ENCODE data around the gene LRFN2. TPM values are rescaled to one million over a fixed set of nuclear protein-coding genes. Genes with fewer than 3 reads are reported as not detected.

The LRFN2 gene
- total RNA-seq, 1 experiment from 2014 or later = not detected

GRCh38 chr6:40438246-40438887, 148.8 kb downstream of the LRFN2 start:
- DNase-seq (ENCODE audit: low read depth) = no peak

GRCh38 chr6:40437631-40438030, 149.5 kb downstream of the LRFN2 start:
- no peak for DNase-seq (ENCODE audit: low read depth)

GRCh38 chr6:40436685-40437604, 150.2 kb downstream of the LRFN2 start:
- peak; percentile 68 for DNase-seq (ENCODE audit: low read depth)

GRCh38 chr6:40432982-40433381, 154.2 kb downstream of the LRFN2 start:
- no peak for DNase-seq (ENCODE audit: low read depth)

DNA sequence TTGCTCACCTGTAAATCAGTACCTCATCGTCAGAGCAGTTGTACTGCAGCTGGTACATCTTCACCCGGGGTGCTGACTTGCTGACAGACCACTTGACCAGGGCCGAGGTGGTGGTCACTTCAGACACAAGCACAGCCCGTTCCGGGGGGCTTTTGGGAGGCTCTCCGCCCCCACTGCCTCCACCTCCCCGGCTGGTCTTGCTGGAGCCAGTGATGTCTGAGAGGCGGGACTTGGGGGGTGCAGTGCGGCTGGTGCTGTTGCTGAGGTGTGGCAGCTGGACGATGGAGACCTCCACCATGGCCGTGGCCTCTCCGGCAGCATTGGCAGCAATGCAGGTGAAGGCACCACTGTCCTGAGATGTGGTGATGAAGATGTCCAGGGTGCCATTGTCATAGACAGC, 155.5 kb downstream of the LRFN2 start:
- no peak for DNase-seq (ENCODE audit: low read depth)

DNA sequence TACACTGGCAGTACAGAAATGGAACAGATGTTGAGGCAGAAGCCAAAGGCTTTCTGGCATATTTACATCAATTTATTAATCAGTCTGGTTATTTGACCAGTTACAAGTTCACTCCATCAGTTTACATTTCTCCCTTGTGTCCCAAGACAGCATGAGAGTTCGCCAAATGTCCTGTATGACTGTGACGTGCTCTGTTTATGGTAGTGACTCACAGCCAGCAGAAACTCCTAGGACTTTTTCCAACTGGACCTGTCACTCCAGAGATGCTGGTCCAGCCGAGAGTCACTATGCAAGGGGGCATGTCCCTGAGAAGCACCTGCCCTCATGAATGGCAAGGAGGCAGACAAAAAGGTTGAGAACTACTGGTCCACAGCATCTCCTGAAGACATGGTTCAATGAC, 160.0 kb downstream of the LRFN2 start:
- DNase-seq (ENCODE audit: low read depth) = peak; percentile 18

GRCh38 chr6:40426346-40427066, 160.7 kb downstream of the LRFN2 start:
- DNase-seq (ENCODE audit: low read depth) = no peak

GRCh38 chr6:40425192-40425919, 161.8 kb downstream of the LRFN2 start:
- no peak for DNase-seq (ENCODE audit: low read depth)

GRCh38 chr6:40422046-40422445, 165.1 kb downstream of the LRFN2 start:
- no peak for DNase-seq (ENCODE audit: low read depth)

GRCh38 chr6:40419946-40420728, 167.0 kb downstream of the LRFN2 start:
- DNase-seq (ENCODE audit: low read depth) = no peak

GRCh38 chr6:40419377-40419776, 167.8 kb downstream of the LRFN2 start:
- DNase-seq (ENCODE audit: low read depth) = peak; percentile 31

- DNase-seq (ENCODE audit: low read depth) = no peak
These were observed 170.1 kb downstream of the LRFN2 start for GRCh38 chr6:40417031-40417430.

GRCh38 chr6:40414617-40415016, 172.5 kb downstream of the LRFN2 start:
- no peak for DNase-seq (ENCODE audit: low read depth)

- no peak for DNase-seq (ENCODE audit: low read depth)
These were observed 173.9 kb downstream of the LRFN2 start for GRCh38 chr6:40413239-40413638.

DNA sequence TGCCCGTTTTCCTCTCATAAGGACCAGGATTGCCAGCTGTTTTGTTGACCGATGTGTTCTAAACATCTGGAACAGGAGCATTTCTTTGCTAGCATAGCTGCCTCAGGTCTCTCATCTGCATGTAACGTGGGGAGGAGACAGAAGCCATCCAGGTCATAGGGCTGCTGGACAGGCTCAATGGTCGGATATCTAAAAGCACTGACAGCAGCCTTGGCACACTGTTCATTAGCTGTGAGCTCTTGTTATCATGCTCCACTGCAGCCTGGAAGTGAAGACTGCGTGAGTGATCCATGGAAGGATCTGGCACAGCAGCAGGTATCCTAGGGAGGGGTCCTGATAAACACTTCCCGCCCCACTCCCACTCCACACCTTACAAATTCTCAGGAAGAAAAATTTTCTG, 175.3 kb downstream of the LRFN2 start:
- DNase-seq (ENCODE audit: low read depth) = no peak

- DNase-seq (ENCODE audit: low read depth) = no peak
These were observed 176.3 kb downstream of the LRFN2 start for GRCh38 chr6:40410821-40411220.

DNA sequence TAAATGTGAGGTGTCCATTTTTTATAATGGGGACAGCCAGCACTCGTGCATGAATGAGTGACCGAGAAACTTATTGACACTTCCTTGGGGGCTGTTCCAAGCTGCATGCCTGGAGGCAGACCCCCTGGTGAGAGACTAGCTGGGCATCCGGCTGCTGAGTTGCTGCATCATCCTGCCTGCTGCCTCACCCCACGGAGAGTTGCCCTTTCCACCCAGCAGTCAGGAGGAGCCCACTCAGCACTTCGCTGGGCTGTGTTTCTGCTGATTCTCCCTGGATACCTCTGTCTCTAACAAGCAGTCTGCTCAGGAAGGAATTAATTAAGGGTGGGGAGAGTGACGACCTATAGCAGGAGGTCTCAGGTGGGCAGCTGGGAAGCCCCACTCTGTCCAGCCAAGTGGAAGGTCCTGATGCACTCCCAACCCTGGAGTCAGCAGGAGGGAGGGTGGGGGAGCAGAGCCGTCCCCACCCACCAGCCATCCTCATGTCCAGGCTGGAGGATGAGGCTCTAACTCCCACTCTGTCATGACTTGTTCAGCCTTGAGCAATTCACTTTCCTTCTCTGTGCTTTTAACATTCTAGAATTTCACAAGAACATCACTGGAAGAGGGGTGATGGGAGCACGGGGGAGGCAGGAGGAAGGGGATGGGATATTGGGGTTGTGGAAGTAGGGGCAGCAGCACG, 177.3 kb downstream of the LRFN2 start:
- DNase-seq (ENCODE audit: low read depth) = no peak

DNA sequence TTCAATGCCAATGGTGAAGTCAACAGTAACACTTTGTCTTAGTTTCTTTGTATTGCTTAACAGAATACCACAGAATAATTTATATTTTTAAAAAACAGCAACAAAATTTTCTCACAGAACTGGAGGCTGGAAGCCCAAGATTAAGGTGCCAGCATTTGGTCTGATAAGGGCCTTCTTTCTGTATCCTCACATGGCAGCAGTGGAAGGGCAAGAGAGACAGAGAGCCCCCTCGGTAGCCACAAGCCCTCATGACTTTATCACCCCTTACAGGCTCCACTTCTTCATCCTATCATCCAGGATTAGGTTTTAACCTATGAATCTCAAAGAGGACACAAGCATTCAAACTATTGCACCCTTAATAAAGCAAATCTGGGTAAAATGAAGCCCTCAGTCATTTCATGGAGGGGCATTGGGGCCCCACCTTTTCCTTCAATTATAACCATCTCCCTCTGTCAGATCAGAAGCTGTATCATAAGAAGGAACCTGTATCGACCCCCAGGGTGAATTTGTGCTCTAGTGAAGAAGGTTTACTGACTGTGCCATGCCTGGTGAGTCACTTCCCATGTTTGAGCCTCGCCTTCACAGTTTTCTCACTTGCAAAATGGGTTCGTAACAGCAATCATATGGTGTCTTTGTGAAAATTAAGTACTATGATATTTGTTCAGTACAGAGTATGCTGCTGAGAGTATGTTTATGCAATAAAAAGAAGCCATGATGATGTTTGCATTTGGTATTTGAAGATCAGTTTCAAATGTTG, 178.2 kb downstream of the LRFN2 start:
- no peak for DNase-seq (ENCODE audit: low read depth)

- no peak for DNase-seq (ENCODE audit: low read depth)
These were observed 179.9 kb downstream of the LRFN2 start for GRCh38 chr6:40407239-40407638.

DNA sequence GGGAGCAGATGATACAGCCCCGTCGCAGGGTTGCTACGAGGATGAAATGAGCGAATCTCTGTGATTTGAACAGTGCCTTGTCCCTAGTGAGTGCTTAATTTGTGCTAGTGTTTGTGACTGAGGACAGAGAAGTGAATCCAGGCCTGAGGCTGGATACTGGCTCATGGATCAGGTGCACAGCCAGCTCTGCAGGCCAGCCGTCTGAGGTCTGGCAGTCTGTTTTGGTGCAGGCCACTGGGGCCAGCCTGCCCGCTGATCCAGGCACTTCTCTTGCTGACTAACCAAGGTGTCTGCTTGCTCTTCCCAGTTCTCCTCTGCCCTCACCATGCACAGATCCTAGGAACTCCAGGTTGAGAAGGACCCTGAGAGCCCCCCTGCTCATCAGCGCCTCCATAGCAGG, 181.0 kb downstream of the LRFN2 start:
- DNase-seq (ENCODE audit: low read depth) = no peak

All from M059J (cell line).